GM12865 (cell line): ENCODE measurements around the gene NENF.

Source experiments
- DNase-seq: peaks from one replicate; pipeline ENCODE4 v3.0.0; 2010; ENCODE audit warnings: low read depth
- H3K4me3 ChIP-seq: 2 replicates; pipeline ENCODE4 v1.5.1; 2011; ENCODE audit warnings: mild to moderate bottlenecking, low read depth, low read length, control low read depth
- CTCF ChIP-seq: IDR thresholded peaks from 2 replicates; pipeline ENCODE4 v1.5.1; 2011; ENCODE audit warnings: low read length, control low read depth, low read depth, inconsistent platforms; ENCODE audit not compliant: insufficient read depth; ENCODE audit errors: missing control alignments

Gene NENF

GRCh38 chr1:212401838-212402582 is 30.7 kb upstream of the NENF start:
- no peak for TF ChIP-seq CTCF
- no peak overlapping the region for H3K4me3 ChIP-seq
- DNase-seq: no peak

DNA sequence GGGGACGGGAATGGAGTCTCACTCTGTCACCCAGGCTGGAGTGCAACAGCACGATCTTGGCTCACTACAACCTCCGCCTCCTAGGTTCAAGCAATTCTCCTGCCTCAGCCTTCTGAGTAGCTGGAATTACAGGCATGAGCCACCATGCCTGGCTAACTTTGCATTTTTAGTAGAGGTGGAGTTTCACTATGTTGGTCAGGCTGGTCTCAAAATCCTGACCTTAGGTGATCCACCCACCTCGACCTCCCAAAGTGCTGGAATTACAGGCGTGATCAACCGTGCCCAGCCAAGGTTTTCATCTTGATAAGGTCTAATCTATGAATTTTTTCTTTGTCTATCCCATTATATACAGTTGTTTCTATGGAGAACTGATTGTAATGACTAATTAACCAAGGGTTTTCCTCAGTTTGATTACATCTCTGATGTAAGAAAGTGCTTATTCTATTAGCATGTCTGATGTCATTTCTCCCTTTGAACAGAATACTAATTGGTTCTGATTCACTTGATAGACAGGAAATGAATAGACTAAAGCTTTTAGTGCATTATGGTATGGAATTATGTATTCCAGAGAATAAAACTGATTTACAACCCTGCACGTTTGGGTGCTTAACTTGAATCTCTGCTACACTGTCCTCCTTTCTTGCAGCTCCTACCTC is 29.9 kb upstream of the NENF start:
- H3K4me3 ChIP-seq: no peak overlapping the region
- TF ChIP-seq CTCF: no peak
- DNase-seq: no peak

- DNase-seq: no peak
- no peak for TF ChIP-seq CTCF
- no peak overlapping the region for H3K4me3 ChIP-seq
Observed at GRCh38 chr1:212410231-212410820, 22.4 kb upstream of the NENF start.

DNA sequence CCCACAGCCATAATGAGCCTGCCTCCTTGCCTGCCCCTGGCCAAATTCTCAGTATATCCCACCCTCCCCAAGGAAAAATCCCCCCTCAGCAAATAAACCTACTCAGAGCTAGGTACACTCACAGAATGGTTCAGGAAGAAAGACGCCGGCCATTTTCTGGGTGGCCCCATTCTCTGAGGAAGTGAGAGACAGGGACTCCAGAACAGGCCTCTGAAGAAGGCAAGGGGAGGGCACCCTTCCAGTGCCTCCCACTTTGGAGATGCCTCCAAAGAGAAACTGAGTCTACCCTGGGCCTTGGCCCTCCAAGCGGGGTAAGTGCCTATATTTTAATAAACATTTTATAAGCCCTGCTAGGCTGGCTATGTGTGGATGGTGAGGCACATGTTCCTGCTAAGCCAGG is 20.3 kb upstream of the NENF start:
- H3K4me3 ChIP-seq: peak overlapping the region; percentile 7; the same call in 1 of the 2 replicates
- peak; percentile 24 for DNase-seq
- no peak for TF ChIP-seq CTCF

DNA sequence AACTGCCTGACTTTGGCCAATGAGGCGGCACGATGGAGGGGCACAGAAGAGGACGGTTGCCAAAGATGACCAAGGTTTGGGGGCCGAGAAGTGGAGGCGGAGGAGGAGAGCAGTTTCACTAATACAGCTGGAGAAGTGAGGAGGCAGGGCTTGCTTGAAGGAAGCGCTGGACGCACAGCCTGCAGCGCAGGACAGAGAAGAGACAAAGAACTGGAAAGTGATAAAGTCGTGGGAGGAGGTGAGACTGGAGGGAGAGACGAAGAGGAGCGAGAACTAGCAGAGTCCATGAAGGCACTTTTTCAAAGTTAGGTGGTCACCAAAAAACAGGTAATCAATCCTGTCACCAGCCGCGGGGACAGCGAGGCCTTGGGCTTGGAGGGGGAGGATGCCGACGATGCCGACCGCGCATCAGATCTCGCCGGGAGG is 18.8 kb upstream of the NENF start:
- H3K4me3 ChIP-seq: peak overlapping the region; percentile 81
- no peak for DNase-seq
- no peak for TF ChIP-seq CTCF

DNA sequence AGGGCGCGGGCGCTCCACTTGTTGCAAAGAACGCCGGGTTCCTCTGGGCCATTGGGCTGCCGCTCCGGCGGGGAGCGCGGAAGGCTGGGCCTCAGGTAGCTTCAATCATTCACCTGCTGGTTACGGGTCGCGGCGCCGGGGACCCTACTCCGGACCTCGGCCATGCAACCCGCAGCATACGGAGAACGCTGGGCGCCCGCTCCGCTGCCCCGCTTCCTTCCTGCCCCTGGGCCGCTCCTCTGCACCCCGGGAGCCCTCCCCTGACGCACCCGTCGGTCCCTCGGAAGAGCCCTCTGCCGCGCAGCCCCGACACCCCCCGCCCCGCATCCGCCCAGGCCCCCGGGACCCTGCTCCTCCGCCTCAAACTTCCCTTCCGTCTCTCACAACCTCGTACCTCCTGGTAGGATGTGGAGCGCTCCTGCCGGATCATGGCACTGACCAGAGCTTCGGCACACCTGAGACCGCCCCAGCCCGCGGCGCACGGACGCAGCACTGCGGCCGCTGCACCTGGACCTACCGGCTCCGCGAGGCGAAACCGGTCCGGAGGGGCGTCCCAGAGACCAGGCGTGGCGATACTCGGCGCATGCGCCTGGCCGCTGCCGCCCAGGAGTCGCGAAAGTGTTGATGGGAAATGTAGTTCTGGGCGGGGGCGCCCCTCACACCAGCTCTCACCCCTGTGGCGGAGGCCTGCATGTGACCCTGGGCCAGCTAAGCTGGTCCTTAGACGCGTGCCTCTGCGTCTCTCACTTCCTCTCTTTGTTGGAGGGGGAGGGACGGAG is 18.2 kb upstream of the NENF start, which contains the start of gene PACC1:
PACC1 (minus strand) TSS at position 559 of the 779 bp plus-strand sequence; CDS start at position 430, 129 bp downstream.
- peak within 1 kb of the TSS; percentile 81 for H3K4me3 ChIP-seq
- DNase-seq: peak; percentile 98
- TF ChIP-seq CTCF: no peak
